Hepatocyte (in vitro differentiated cells): ENCODE data around the gene NUCKS1.

Source experiments
- CTCF ChIP-seq: fragments of 200-600 bp; sonication (generic); IDR thresholded peaks from 2 replicates; pipeline ENCODE4 v1.5.1; 2016; ENCODE audit warnings: antibody characterized with exemption, mild to moderate bottlenecking; ENCODE audit not compliant: poor library complexity
- EZH2 ChIP-seq: fragments of 200-600 bp; sonication (generic); IDR thresholded peaks from 2 replicates; pipeline ENCODE4 v1.6.1; 2016; ENCODE audit warnings: antibody characterized with exemption, mild to moderate bottlenecking, borderline replicate concordance
- EZH2phosphoT487 ChIP-seq: fragments of 200-600 bp; sonication (generic); IDR thresholded peaks from one replicate; pipeline ENCODE4 v1.6.1; 2018; ENCODE audit warnings: antibody characterized with exemption, mild to moderate bottlenecking, low read depth, moderate library complexity; ENCODE audit not compliant: unreplicated experiment, severe bottlenecking

GRCh38 chr1:205787287-205787916, 37.4 kb upstream of the NUCKS1 start:
- TF ChIP-seq CTCF (no peak), EZH2phosphoT487 (no peak), EZH2 (no peak)
